Gastrocnemius medialis (tissue), 4 donors: ENCODE data around the gene FBXO28. TPM values are rescaled to one million over a fixed set of nuclear protein-coding genes. Genes with fewer than 3 reads are reported as not detected.

Experiments
- ATAC-seq, 2 donors: fragments of 150-250 bp; one replicate each; pipeline ENCODE4 v1.9.1; 2016
- DNase-seq, 2 donors: peaks; one replicate each; pipeline ENCODE4 v3.0.0-alpha.2; 2019
- H3K27ac ChIP-seq, 4 donors: fragments of 200-600 bp; sonication (generic); 1 replicate in 1 of 4; 2 replicates in 3 of 4; pipeline ENCODE4 v1.5.1; 2016 to 2018; ENCODE audit warnings: mild to moderate bottlenecking in 2 of 4, moderate library complexity in 1 of 4
- H3K27me3 ChIP-seq, 3 donors: fragments of 200-600 bp; sonication (generic) in 2 of 3; 1 replicate in 1 of 3; 2 replicates in 2 of 3; pipeline versions ENCODE4 v1.5.1 to v1.6.0; 2016 to 2019; ENCODE audit warnings: mild to moderate bottlenecking in 1 of 3, moderate library complexity in 1 of 3
- H3K36me3 ChIP-seq, 2 donors: fragments of 200-600 bp; sonication (generic) in 1 of 2; one replicate each; pipeline ENCODE4 v1.5.1; 2017 to 2018
- H3K4me1 ChIP-seq, 2 donors: fragments of 200-600 bp; sonication (generic) in 1 of 2; one replicate each; pipeline ENCODE4 v1.5.1; 2016 to 2017; ENCODE audit warnings: mild to moderate bottlenecking in 2 of 2
- H3K4me3 ChIP-seq, 4 donors: fragments of 200-600 bp; sonication (generic) in 3 of 4; 1 replicate in 1 of 4; 2 replicates in 3 of 4; pipeline ENCODE4 v1.5.1; 2016 to 2019; ENCODE audit warnings: mild to moderate bottlenecking in 2 of 4
- H3K9me3 ChIP-seq, 3 donors: fragments of 200-600 bp; sonication (generic) in 2 of 3; 1 replicate in 1 of 3; 2 replicates in 2 of 3; pipeline ENCODE4 v1.5.1; 2016 to 2019
- CTCF ChIP-seq, 5 experiments: fragments of 450-650 bp in 3 of 5; fragments of 200-600 bp in 2 of 5; sonication (generic) in 2 of 5; IDR thresholded peaks in 4 of 5; conservative IDR thresholded peaks in 1 of 5; 1 replicate in 4 of 5; 2 replicates in 1 of 5; pipeline ENCODE4 v1.5.1; 2016 to 2019; ENCODE audit warnings: antibody characterized with exemption in 5 of 5, mild to moderate bottlenecking in 3 of 5, moderate library complexity in 3 of 5
- POLR2A ChIP-seq, 2 donors: fragments of 450-650 bp; IDR thresholded peaks; one replicate each; pipeline ENCODE4 v1.6.1; 2017; ENCODE audit warnings: antibody characterized with exemption in 2 of 2, mild to moderate bottlenecking in 2 of 2, moderate library complexity in 2 of 2
- in situ Hi-C, 4 donors: fragments of 200-750 bp; cut with MboI; loops; one replicate each; pipeline versions ENCODE4 v1.15.0 to v1.8.0; 2017; ENCODE audit warnings: low sequenced_read_pairs in 4 of 4
- intact Hi-C: fragments of 100-400 bp; cut with DNase I; formaldehyde crosslinking; loops from one replicate; pipeline ENCODE4 v1.15.1; 2023; ENCODE audit warnings: low total_unique reads
- total RNA-seq, 4 donors: library from RNA; depleted of rRNA; stranded (reverse); fragments of >200 nt; gene quantifications; one replicate each; pipeline versions ENCODE4 v1.1.0 to v1.2.3, GENCODE V29; 2016

FBXO28 gene
- total RNA-seq, 4 donors from 2014 or later: 20.2 to 30.9 (median 27.4) TPM

- intact Hi-C loops: loop anchor here (1.0 to 10.0 kb wide), 2 partner anchors 101 to 217 kb away; partner anchors contain the start of gene NVL
- DNase-seq (no peak), ATAC-seq (no peak)
- Histone ChIP-seq H3K4me1 (peaks cover 21 to 23% of the 10 kb centered on the region in 2 donors), H3K27me3 (peaks cover 0 to 9% (median 7%) of the 10 kb centered on the region in 3 donors), H3K27ac (peak overlapping the region; percentile 85 to 96 (median 92)), H3K36me3 (no peaks in the 10 kb centered on the region), H3K9me3 (no peaks in the 10 kb centered on the region), H3K4me3 (peak overlapping the region; percentile 74 to 98 (median 88))
- TF ChIP-seq CTCF (IDR thresholded peaks at IDR 0.05 in 4 of 5, conservative IDR thresholded peaks at IDR 0.05 in 1 of 5): no peak
- no peak for TF ChIP-seq POLR2A (IDR thresholded peaks at IDR 0.05)
- in situ Hi-C loops: loop anchor here (10.0 to 25.0 kb wide), 4 partner anchors 211 to 351 kb away; partner anchors contain the start of gene NVL (in 2 of the 4)
Observed at GRCh38 chr1:224113545-224113917, 380 bp upstream of the FBXO28 start.

- Histone ChIP-seq H3K27ac (peak overlapping the region; percentile 85 to 96 (median 92)), H3K4me1 (peaks cover 21 to 23% of the 10 kb centered on the region in 2 donors), H3K4me3 (peak overlapping the region; percentile 74 to 98 (median 88)), H3K36me3 (no peaks in the 10 kb centered on the region), H3K9me3 (no peaks in the 10 kb centered on the region), H3K27me3 (peaks cover 0 to 2% (median 0%) of the 10 kb centered on the region in 3 donors)
- in situ Hi-C loops: loop anchor here (5.0 to 25.0 kb wide), 5 partner anchors 210 to 350 kb away; partner anchors contain the start of gene NVL (in 2 of the 4)
- ATAC-seq (peak in 1 of 2 donors; percentile 18), DNase-seq (no peak)
- TF ChIP-seq CTCF (IDR thresholded peaks at IDR 0.05 in 4 of 5, conservative IDR thresholded peaks at IDR 0.05 in 1 of 5) (no peak), POLR2A (IDR thresholded peaks at IDR 0.05) (no peak)
- intact Hi-C loops: loop anchor here (1.0 to 10.0 kb wide), 3 partner anchors 68 to 343 kb away; partner anchors contain the start of gene DEGS1
Observed at GRCh38 chr1:224114787-224115175, 870 bp downstream of the FBXO28 start.

GRCh38 chr1:224116131-224116530 lies 2.2 kb downstream of the FBXO28 start:
- no peaks in the 10 kb centered on the region for H3K27me3 ChIP-seq
- H3K9me3 ChIP-seq: no peaks in the 10 kb centered on the region
- in situ Hi-C loops: loop anchor here (5.0 to 25.0 kb wide), 5 partner anchors 209 to 349 kb away; partner anchors contain the start of gene NVL (in 2 of the 4)
- no peak overlapping the region for H3K4me3 ChIP-seq
- peak overlapping the region in 1 of 4 donors; percentile 47 for H3K27ac ChIP-seq
- ATAC-seq: peak; percentile 33 to 54
- no peaks in the 10 kb centered on the region for H3K36me3 ChIP-seq
- intact Hi-C loops: loop anchor here (10.0 kb wide), 1 partner anchor 99 kb away; no protein-coding TSS in a partner anchor
- TF ChIP-seq POLR2A (IDR thresholded peaks at IDR 0.05) (no peak), CTCF (IDR thresholded peaks at IDR 0.05 in 4 of 5, conservative IDR thresholded peaks at IDR 0.05 in 1 of 5) (peak; percentile 39 to 69 (median 59))
- peaks cover 21 to 23% of the 10 kb centered on the region in 2 donors for H3K4me1 ChIP-seq
- no peak for DNase-seq

- TF ChIP-seq POLR2A (IDR thresholded peaks at IDR 0.05) (no peak), CTCF (IDR thresholded peaks at IDR 0.05 in 4 of 5, conservative IDR thresholded peaks at IDR 0.05 in 1 of 5) (no peak)
- in situ Hi-C loops: loop anchor here (5.0 to 25.0 kb wide), 5 partner anchors 206 to 346 kb away; partner anchors contain the start of gene NVL (in 2 of the 4)
- Histone ChIP-seq H3K4me1 (peaks cover 21 to 23% of the 10 kb centered on the region in 2 donors), H3K36me3 (no peaks in the 10 kb centered on the region), H3K27ac (no peak overlapping the region), H3K27me3 (no peaks in the 10 kb centered on the region), H3K9me3 (no peaks in the 10 kb centered on the region), H3K4me3 (no peak overlapping the region)
- intact Hi-C loops: loop anchor here (10.0 kb wide), 1 partner anchor 96 kb away; no protein-coding TSS in a partner anchor
- ATAC-seq (no peak), DNase-seq (no peak)
Observed at GRCh38 chr1:224118688-224119087, 4.8 kb downstream of the FBXO28 start.
